Vagina (tissue), 2 donors: ENCODE data around the gene HMCN2.

Experiments
- POLR2A ChIP-seq, 2 donors: fragments of 450-650 bp; IDR thresholded peaks; one replicate each; pipeline ENCODE4 v1.6.1; 2017; ENCODE audit warnings: antibody characterized with exemption in 2 of 2, mild to moderate bottlenecking in 2 of 2, moderate library complexity in 2 of 2
- POLR2AphosphoS5 ChIP-seq, 2 donors: sonication (generic); formaldehyde crosslinking; IDR thresholded peaks; one replicate each; pipeline ENCODE4 v1.9.0; 2017; ENCODE audit warnings: antibody characterized with exemption in 2 of 2, mild to moderate bottlenecking in 2 of 2, low read depth in 1 of 2; ENCODE audit not compliant: insufficient read depth in 1 of 2
- TF ChIP-seq, protein P1 (sequence below), 3 experiments: fragments of 450-650 bp in 2 of 3; fragments of 200-600 bp in 1 of 3; sonication (generic) in 1 of 3; IDR thresholded peaks; one replicate each; pipeline ENCODE4 v1.5.1; 2017 to 2019; ENCODE audit warnings: antibody characterized with exemption in 3 of 3, mild to moderate bottlenecking in 2 of 3, moderate library complexity in 2 of 3

DNA sequence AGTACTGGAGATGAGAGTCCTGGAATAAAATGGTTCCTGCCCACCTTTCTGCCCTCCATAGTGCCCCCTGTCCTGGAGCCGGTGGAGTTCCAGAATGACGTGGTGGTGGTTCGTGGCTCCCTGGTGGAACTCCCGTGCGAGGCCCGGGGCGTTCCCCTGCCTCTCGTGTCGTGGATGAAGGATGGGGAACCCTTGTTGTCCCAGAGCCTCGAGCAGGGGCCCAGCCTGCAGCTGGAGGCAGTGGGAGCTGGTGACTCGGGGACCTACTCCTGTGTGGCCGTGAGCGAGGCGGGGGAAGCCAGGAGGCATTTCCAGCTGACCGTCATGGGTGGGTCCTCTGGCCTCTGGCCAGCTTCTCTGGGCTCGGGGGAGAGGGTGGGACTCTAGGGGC, 128.1 kb downstream of the HMCN2 start:
- TF ChIP-seq POLR2A (IDR thresholded peaks at IDR 0.05) (no peak), POLR2AphosphoS5 (IDR thresholded peaks at IDR 0.05; ENCODE audit: insufficient read depth in 1 of 2, low read depth in 1 of 2) (no peak)
- TF ChIP-seq, protein P1, sequence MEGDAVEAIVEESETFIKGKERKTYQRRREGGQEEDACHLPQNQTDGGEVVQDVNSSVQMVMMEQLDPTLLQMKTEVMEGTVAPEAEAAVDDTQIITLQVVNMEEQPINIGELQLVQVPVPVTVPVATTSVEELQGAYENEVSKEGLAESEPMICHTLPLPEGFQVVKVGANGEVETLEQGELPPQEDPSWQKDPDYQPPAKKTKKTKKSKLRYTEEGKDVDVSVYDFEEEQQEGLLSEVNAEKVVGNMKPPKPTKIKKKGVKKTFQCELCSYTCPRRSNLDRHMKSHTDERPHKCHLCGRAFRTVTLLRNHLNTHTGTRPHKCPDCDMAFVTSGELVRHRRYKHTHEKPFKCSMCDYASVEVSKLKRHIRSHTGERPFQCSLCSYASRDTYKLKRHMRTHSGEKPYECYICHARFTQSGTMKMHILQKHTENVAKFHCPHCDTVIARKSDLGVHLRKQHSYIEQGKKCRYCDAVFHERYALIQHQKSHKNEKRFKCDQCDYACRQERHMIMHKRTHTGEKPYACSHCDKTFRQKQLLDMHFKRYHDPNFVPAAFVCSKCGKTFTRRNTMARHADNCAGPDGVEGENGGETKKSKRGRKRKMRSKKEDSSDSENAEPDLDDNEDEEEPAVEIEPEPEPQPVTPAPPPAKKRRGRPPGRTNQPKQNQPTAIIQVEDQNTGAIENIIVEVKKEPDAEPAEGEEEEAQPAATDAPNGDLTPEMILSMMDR (IDR thresholded peaks at IDR 0.05): no peak
